Calu3 (cell line): ENCODE results near the gene RLIM. TPM values are rescaled to one million over a fixed set of nuclear protein-coding genes. Genes with fewer than 3 reads are reported as not detected.

Source experiments
- BruUV-seq: library from RNA; stranded (reverse); fragments of 400-500 nt; replicated peaks from 2 replicates; lab custom pipeline; 2021; lab: Mats Ljungman, UMichigan
- CTCF ChIA-PET: fragments of 300-600 bp; sonication (Branson Sonifier 250); formaldehyde crosslinking; loops from one replicate; lab custom pipeline; 2022; ENCODE audit warnings: antibody characterized with exemption; lab: Charles Lee
- DNase-seq: peaks from one replicate; pipeline ENCODE4 v3.0.0; 2022
- H3K27ac Mint-ChIP-seq: one replicate; pipeline ENCODE4 v1.8.0; 2022; ENCODE audit warnings: mixed read lengths; ENCODE audit not compliant: unreplicated experiment
- H3K27me3 Mint-ChIP-seq: one replicate; pipeline ENCODE4 v1.8.0; 2022; ENCODE audit warnings: mixed read lengths; ENCODE audit not compliant: unreplicated experiment
- H3K36me3 Mint-ChIP-seq: one replicate; pipeline ENCODE4 v1.8.0; 2022; ENCODE audit warnings: mild to moderate bottlenecking, moderate library complexity, mixed read lengths; ENCODE audit not compliant: insufficient read depth, unreplicated experiment
- H3K4me1 Mint-ChIP-seq: one replicate; pipeline ENCODE4 v1.8.0; 2022; ENCODE audit warnings: mild to moderate bottlenecking, low read depth, mixed read lengths; ENCODE audit not compliant: unreplicated experiment
- H3K4me3 Mint-ChIP-seq: one replicate; pipeline ENCODE4 v1.8.0; 2022; ENCODE audit warnings: mild to moderate bottlenecking, low read depth, moderate library complexity, mixed read lengths; ENCODE audit not compliant: unreplicated experiment
- H3K9me3 Mint-ChIP-seq: one replicate; pipeline ENCODE4 v1.8.0; 2022; ENCODE audit warnings: low read depth, mixed read lengths; ENCODE audit not compliant: unreplicated experiment
- CTCF ChIP-seq: fragments of 200-600 bp; IDR thresholded peaks from one replicate; pipeline ENCODE4 v1.8.0; 2022; ENCODE audit warnings: antibody characterized with exemption; ENCODE audit not compliant: unreplicated experiment
- intact Hi-C: fragments of 100-400 bp; cut with micrococcal nuclease; formaldehyde crosslinking; loops from one replicate; pipeline ENCODE4 v1.10.0; 2022; ENCODE audit not compliant: unreplicated experiment
- total RNA-seq: library from RNA; stranded (reverse); gene quantifications from 2 replicates; pipeline ENCODE4 v1.2.3, GENCODE V29; 2022

RLIM gene
- total RNA-seq, 1 experiment from 2014 or later = 58.9 TPM

GRCh38 chrX:74602142-74602541 lies 12.3 kb downstream of the RLIM start:
- no peak for TF ChIP-seq CTCF
- DNase-seq = no peak
- peaks cover 36% of the 10 kb centered on the region for H3K36me3 Mint-ChIP-seq
- no peak overlapping the region for H3K27ac Mint-ChIP-seq
- BruUV-seq = no TSS peak
- H3K4me1 Mint-ChIP-seq = peaks cover 20% of the 10 kb centered on the region
- no peaks in the 10 kb centered on the region for H3K9me3 Mint-ChIP-seq
- H3K27me3 Mint-ChIP-seq = no peaks in the 10 kb centered on the region
- no peak overlapping the region for H3K4me3 Mint-ChIP-seq
- intact Hi-C loops = no loop called here
- CTCF ChIA-PET = no interaction called here

- no peak overlapping the region for H3K27ac Mint-ChIP-seq
- peaks cover 8% of the 10 kb centered on the region for H3K4me1 Mint-ChIP-seq
- H3K36me3 Mint-ChIP-seq = peaks cover 47% of the 10 kb centered on the region
- intact Hi-C loops = no loop called here
- TF ChIP-seq CTCF = no peak
- no peaks in the 10 kb centered on the region for H3K9me3 Mint-ChIP-seq
- no peak for DNase-seq
- no peak overlapping the region for H3K4me3 Mint-ChIP-seq
- BruUV-seq = no TSS peak
- no peaks in the 10 kb centered on the region for H3K27me3 Mint-ChIP-seq
- CTCF ChIA-PET = no interaction called here
These were observed 20.8 kb downstream of the RLIM start for GRCh38 chrX:74593593-74593992.

- BruUV-seq = no TSS peak
- Mint-ChIP-seq H3K36me3 (peaks cover 11% of the 10 kb centered on the region), H3K9me3 (no peaks in the 10 kb centered on the region), H3K27ac (no peak overlapping the region), H3K27me3 (no peaks in the 10 kb centered on the region), H3K4me3 (no peak overlapping the region), H3K4me1 (no peaks in the 10 kb centered on the region)
- no peak for TF ChIP-seq CTCF
- CTCF ChIA-PET = interaction anchor here (0.9 kb wide), 1 partner anchor 26 kb away, joined by 3 read pairs; no protein-coding TSS in a partner anchor
- DNase-seq = no peak
- intact Hi-C loops = no loop called here
These were observed 28.7 kb downstream of the RLIM start for GRCh38 chrX:74585766-74586165.

GRCh38 chrX:74579597-74580198 lies 34.7 kb downstream of the RLIM start:
- DNase-seq = no peak
- no peak for TF ChIP-seq CTCF
- no TSS peak for BruUV-seq
- H3K9me3 Mint-ChIP-seq = no peaks in the 10 kb centered on the region
- no peak overlapping the region for H3K27ac Mint-ChIP-seq
- H3K27me3 Mint-ChIP-seq = no peaks in the 10 kb centered on the region
- intact Hi-C loops = no loop called here
- CTCF ChIA-PET = no interaction called here
- no peak overlapping the region for H3K4me3 Mint-ChIP-seq
- H3K36me3 Mint-ChIP-seq = peaks cover 11% of the 10 kb centered on the region
- H3K4me1 Mint-ChIP-seq = no peaks in the 10 kb centered on the region
